A172 (cell line): ENCODE results near the gene CNNM3. TPM values are rescaled to one million over a fixed set of nuclear protein-coding genes. Genes with fewer than 3 reads are reported as not detected.
"Not testable (repeated sequence)": the region's sequence is repeated elsewhere in the genome, so short reads cannot be mapped to it uniquely, and the experiment has no call there.

Source experiments
- DNase-seq: peaks from one replicate; pipeline ENCODE4 v3.0.0-alpha.2; 2015; ENCODE audit warnings: low spot score
- total RNA-seq: library from RNA; depleted of rRNA; stranded (reverse); fragments of >200 nt; shearing (Covaris generic); gene quantifications from 2 replicates; pipeline ENCODE4 v1.2.3, GENCODE V29; 2014

CNNM3 gene
- total RNA-seq, 1 experiment from 2014 or later, result 5.5 TPM

GRCh38 chr2:96839293-96839874 is 23.3 kb downstream of the CNNM3 start:
- no peak for DNase-seq

- no peak for DNase-seq
These were observed 24.1 kb downstream of the CNNM3 start for GRCh38 chr2:96839875-96840850.

DNA sequence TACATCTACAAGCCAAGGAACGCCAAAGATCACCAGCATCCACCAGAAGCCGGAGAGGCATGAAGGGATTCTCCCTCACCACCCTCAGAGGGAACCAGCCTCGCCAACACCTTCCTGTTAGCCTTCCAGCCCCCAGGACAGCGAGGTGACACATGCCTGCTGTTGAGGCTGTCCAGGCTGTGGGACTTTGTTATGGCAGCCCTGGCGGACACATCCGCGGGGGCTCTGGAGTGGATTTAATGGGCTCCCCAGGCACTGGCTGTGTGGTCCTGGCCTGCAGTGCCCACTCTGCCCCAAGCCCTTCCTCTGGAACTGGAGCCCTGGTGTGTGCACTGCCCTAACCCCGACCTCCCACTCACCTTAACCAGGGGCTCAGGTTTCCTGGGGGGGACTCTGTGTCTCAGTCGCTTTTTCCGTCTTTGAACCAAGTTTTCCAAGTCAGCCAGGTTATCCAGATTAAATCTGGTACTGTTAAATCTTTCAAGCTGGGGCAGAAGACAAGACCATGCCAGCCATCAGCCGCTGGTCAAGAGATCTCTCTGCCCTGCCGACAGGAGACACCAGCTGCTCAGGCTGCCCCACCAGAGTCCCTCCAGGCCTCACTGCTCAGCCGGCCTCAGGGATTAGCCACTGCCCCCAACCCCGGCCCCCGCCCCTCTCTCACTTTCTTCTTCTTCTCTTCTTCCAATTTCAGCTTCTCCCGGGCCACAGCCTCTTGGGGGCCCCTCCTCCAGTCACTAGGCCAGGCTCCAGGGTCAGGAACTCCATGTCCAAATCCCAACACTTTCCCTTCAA is 25.8 kb downstream of the CNNM3 start:
- DNase-seq, result no peak

DNA sequence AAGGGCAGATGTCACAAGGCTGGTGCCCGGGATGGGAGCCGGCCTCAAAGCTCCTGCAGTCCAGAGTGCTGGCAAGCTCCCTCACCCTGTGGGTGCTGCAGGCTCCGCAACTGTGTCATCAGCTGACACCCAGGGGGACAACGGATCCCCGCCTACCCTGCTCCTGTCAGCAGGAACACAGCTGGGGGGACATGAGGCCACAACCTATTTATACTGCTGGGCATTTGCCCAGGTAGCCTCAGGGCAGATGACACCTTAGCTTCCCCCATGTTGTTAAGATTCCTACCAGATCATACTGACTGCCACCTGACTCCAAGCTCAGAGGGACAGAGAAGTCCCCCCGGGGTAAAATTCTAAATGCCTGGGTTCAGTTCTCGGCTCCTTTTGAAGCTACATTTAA is 26.5 kb downstream of the CNNM3 start:
- DNase-seq, result no peak

- no peak for DNase-seq
These were observed 27.6 kb downstream of the CNNM3 start, which contains the start of gene ANKRD23 for GRCh38 chr2:96843538-96844268. Gene ANKRD23 (minus strand): TSS chr2:96844021. CDS start chr2:96843992, 29 bp downstream.

- DNase-seq, result no peak
These were observed 28.3 kb downstream of the CNNM3 start for GRCh38 chr2:96844405-96844808.

DNA sequence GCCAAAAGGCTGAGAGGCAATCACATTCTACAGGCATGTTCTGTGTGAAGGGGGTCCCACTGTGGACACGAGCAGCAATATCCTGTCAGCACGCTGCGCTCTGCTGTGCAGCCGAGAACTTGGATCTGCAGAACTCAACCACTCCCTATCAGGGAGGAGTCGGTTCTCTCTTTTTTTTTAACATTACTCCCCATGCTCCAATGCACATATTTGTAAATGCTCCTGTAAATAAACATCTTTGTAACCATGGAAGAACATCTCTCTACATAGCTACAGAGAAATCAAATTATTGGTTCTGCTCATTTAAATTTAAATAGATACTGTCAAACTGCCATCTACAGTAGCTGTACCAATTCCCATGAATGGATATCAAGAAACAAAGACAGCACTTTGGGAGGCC is 30.8 kb downstream of the CNNM3 start:
- no peak for DNase-seq

DNA sequence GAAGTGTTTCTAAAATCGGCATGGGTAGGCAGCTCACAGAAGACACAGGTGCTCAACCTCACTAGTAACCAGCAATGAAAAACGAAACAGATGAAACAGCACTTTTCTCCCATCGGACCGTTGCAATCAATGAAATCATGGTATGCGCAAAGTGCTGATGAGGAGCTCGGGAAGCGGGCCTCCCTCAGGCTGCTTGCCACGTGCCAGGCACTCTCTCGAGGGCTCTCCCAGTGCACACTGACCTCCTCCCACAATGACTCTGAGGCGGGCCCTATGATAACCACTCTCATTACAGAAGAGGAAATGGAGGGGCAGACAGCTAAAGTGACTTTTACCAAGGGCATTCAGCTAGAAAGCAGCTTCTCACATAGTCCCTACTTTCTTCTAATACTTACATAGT is 31.5 kb downstream of the CNNM3 start:
- DNase-seq, result no peak

- DNase-seq, result no peak
These were observed 32.2 kb downstream of the CNNM3 start for GRCh38 chr2:96848264-96848663.

DNA sequence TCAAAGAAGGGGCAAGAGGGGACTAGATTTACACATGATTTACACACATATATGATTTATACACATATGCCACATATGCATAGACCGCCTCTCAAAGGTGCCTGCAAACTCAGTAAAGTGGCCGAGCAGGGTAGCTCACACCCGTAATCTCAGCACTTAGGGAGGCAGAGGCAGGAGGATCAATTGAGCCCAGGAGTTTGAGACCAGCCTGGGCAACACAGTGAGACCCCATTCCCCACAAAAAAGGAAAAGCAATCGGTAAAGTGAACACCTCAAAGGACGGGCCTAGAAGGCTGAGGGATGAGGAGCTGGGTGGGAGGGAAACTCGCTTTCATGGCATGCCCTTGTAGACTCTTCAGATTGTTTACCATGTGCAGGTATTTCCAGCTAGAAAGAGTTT is 36.6 kb downstream of the CNNM3 start:
- DNase-seq, result no peak

DNA sequence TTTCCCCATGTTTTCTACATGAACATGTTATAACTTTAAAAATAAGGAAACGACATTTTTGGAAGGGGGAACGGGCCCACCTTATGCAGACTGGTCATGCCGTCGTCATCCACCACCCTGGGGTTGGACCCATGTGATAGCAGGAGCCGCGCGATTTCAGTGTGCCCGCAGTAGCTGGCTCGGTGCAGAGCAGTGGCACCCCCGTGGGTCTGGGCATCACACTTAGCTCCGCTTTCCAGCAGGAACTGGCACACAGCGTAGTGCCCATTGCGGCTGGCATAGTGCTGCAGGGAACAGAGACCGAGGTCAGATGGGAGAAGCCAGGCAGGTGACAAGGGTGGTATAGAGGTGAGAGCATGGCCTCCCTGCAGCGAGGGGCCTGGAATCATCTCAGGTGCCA is 37.3 kb downstream of the CNNM3 start:
- DNase-seq, result no peak

DNA sequence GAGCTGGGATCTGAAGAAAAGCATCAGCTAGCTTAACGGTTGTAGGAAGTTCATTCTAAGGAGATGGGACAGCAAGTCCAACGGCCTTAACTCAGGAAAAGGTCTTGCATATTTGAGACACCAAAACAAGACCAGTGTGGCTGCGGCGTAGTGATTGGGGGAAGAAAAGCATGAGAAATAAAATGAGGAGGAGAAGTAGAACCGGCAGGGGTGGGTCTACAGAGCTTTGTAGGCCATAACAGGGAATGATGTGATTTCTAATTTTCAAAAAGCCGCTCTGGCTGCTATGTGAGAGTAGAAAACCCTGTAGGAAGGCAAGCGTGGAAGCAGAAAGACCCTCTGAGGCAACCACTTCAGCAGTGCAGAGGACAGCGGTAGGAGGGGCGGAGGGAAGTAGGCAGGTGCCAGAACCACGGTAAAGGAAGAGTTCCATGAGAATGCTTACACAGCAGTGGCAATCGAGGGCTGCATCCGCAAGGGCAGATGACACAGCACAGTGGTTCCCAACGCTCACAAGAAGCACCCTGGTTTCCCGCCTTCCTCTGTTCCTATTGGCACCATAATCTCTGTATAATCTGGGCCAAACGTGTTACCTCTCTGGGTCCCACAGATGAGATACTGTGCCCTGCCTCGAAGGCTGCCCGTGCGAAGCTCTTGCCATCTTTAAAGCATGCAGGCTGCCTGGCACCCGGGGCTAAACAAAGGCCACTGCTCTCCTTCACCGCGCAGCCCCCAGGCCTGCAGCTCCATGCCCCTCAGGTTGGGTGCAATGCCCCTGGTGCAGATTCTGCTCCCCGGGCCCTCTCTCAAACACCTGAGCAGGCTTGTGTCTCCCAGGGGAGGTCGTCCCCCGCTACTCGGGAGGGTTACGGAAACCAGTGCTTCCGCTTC is 41.0 kb downstream of the CNNM3 start:
- DNase-seq, result no peak

GRCh38 chr2:96857667-96858372 is 41.8 kb downstream of the CNNM3 start, which contains the start of gene ANKRD39:
Gene ANKRD39 (minus strand): TSS chr2:96858016. CDS start chr2:96857987, 29 bp downstream.
- peak; percentile 95 for DNase-seq

DNA sequence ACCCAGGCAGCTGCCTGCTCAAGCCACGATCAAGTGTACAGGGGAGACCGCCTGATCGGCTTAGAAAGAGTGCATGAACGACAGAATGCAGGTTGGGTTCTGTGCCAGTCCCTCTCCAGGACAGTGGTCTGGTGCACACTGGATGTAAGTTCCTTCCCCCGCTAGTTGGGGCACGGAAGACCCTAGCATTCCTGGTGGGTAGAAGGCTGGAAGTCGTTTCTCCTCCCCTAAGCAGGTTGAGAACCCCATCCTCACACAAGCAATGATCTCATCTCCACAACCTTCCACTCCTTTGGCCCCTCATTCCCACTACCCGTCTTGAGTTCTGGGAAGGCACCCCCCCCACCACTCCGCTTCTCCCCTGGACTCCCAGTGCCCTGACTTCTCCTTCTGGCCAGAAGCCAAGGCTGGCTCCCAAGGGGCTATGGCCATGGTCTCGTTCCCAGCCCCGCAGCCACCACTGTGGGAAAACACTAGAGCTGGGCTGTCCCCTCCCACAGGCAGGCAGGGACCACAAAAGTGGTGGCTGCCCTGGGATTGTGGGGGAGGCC is 43.1 kb downstream of the CNNM3 start:
- DNase-seq, result no peak

DNA sequence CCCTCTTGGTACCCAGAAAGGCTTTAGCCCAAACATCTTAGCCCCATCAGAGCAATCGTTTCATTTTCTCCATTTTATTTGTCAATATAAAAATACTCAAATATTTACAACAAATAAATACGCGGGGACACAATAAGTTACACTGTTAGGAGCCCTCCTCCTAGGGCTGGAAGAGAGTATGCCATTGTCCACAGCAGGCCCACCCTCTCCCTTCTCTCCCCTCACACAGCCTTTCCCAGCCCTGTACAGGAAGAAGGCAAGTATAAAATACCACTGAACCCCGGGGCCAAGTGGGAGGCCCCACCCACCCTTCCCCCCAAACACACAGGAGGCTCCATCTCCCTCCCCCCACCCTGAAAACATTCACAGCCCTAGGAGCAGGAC is 43.6 kb downstream of the CNNM3 start:
- DNase-seq, result no peak

DNA sequence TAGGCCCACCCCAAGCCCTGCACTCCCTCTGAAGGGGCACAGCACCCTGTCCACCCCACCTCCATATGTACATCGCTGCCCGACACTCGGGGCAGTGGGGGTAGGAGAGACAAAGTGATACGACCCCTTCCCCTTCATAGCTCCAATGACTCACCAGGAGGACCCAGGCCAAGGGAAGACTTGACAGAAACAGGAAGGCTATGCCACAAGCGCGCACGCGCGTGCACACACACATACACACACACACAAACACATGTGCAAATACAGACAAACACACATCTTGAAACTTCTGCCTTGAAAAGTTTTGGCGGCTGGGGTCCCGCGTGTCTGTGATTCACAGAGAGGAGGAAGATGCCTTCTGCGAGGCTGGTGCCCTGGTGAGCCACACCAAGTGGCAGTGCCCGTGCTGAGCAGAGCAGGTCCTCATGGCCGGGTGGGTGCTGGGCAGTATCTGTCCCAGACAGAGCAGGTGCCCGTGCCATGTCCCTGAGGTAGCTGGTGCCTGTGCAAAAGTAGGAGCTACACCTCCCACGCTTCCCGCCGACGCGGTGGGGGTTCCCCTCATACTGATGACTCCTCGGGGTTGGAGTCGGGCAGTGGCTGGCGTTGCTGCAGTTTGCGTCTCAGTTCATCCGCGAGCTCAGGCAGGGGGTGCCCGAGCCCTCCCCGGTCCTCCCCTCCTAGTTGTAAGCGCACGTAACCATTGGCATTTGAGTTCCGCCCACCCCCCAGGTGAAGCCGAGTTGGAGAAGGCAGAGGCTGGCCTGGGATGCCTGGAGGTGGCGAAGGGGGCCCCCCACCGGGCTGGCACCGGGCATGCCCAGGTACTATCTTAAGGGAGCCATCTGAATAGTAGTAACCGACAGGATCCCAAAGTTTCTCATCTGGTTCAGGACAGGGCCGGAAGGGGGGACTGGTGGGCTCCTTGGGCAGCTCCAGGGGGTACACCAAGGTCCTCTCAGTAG is 44.3 kb downstream of the CNNM3 start:
- DNase-seq, result no peak

- DNase-seq, result no peak
These were observed 45.0 kb downstream of the CNNM3 start for GRCh38 chr2:96861074-96861473.

DNA sequence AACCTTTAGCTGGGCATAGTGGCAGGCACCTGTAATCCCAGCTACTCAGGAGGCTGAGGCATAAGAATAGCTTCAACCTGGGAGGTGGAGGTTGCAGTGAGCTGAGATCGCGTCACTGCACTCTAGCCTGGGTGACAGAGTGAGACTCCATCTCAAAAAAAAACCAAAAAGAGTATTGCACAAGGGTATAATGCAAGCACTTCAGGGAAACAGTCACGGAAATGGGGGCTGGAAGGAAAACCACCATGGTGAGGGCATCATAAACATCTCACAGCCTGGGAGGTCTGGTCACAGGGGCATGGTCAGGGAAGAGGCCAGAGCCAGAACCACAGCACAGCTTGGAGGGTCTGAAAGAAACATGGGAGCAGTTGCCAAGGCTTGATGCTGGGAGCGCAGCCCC is 47.0 kb downstream of the CNNM3 start:
- DNase-seq, result not testable (repeated sequence)
